HCT116 (cell line): Measurements from ENCODE around the gene MAP3K4. TPM values are rescaled to one million over a fixed set of nuclear protein-coding genes. Genes with fewer than 3 reads are reported as not detected.

Experiments
- ATAC-seq: fragments of 200-7000 bp; cut with Tn5 transposase; 2 replicates; pipeline ENCODE4 v1.9.1; 2020; ENCODE audit warnings: mild to moderate bottlenecking, moderate library complexity
- BruUV-seq: library from RNA; stranded (reverse); fragments of 400-500 nt; replicated peaks from 2 replicates; lab custom pipeline; 2021; lab: Mats Ljungman, UMichigan
- CTCF ChIA-PET: fragments of 300-600 bp; sonication (Branson Sonifier 250); formaldehyde crosslinking; loops from one replicate; lab custom pipeline; 2021; ENCODE audit warnings: antibody characterized with exemption; lab: Charles Lee
- POLR2A ChIA-PET: fragments of 300-600, 350-600 bp; sonication (Branson Sonifier 250); formaldehyde crosslinking; loops from one replicate; lab custom pipeline; 2021; ENCODE audit warnings: antibody characterized with exemption; lab: Charles Lee
- RAD21 ChIA-PET, 2 experiments: fragments of 300-600 bp; sonication (Branson Sonifier 250); formaldehyde crosslinking; loops; one replicate each; lab custom pipeline; 2023; ENCODE audit warnings: low total read pairs in 2 of 2; ENCODE audit not compliant: uncharacterized antibody in 2 of 2, unreplicated experiment in 2 of 2, low non-redundant PET in 1 of 2; lab: Charles Lee
- DNase-seq: peaks from one replicate; pipeline ENCODE4 v3.0.0-alpha.2; 2010; ENCODE audit warnings: low read depth, low spot score
- H2AFZ ChIP-seq: fragments of 200-600 bp; shearing (Covaris generic), sonication (generic); 2 replicates; pipeline ENCODE4 v1.6.1; 2017; ENCODE audit warnings: low read depth, mixed run types, mixed read lengths, antibody characterized with exemption, low read length; ENCODE audit not compliant: poor library complexity, severe bottlenecking
- H3K27ac ChIP-seq: 2 replicates; pipeline ENCODE4 v1.5.1; 2012; ENCODE audit warnings: low read depth, low read length
- H3K27me3 ChIP-seq: fragments of 200-600 bp; sonication (generic); 2 replicates; pipeline ENCODE4 v1.6.1; 2016; ENCODE audit warnings: mixed run types, low read length, mixed read lengths; ENCODE audit not compliant: insufficient read depth
- H3K36me3 ChIP-seq, 2 experiments: fragments of 200-500 bp in 1 of 2; fragments of 200-600 bp in 1 of 2; sonication (Bioruptor generic) in 1 of 2; sonication (generic) in 1 of 2; 2 replicates each; pipeline versions ENCODE4 v1.5.1 to v1.6.1; 2014 to 2016; ENCODE audit warnings: low read length in 2 of 2, inconsistent platforms in 1 of 2, mixed read lengths in 1 of 2, mixed run types in 1 of 2; ENCODE audit not compliant: insufficient read depth in 2 of 2, control insufficient read depth in 1 of 2
- H3K4me1 ChIP-seq, 2 experiments: fragments of 200-600 bp in 1 of 2; sonication (generic) in 1 of 2; 2 replicates each; pipeline versions ENCODE4 v1.5.1 to v1.6.1; 2012 to 2017; ENCODE audit warnings: low read length in 2 of 2, inconsistent platforms in 1 of 2, mild to moderate bottlenecking in 1 of 2, mixed read lengths in 1 of 2, mixed run types in 1 of 2, moderate library complexity in 1 of 2; ENCODE audit not compliant: insufficient read depth in 2 of 2, control insufficient read depth in 1 of 2
- H3K4me2 ChIP-seq: fragments of 200-600 bp; sonication (generic); 2 replicates; pipeline ENCODE4 v1.6.1; 2017; ENCODE audit warnings: mixed run types, low read length, mixed read lengths
- H3K4me3 ChIP-seq, 2 experiments: fragments of 200-600 bp in 1 of 2; sonication (generic) in 1 of 2; replicated peaks in 1 of 2; 2 replicates each; pipeline ENCODE4 v1.5.1; 2011 to 2016; ENCODE audit warnings: low read length in 2 of 2, control low read depth in 1 of 2, low read depth in 1 of 2, mild to moderate bottlenecking in 1 of 2, mixed read lengths in 1 of 2, mixed run types in 1 of 2
- H3K79me2 ChIP-seq: fragments of 200-600 bp; sonication (generic); 2 replicates; pipeline ENCODE4 v1.6.1; 2017; ENCODE audit warnings: mild to moderate bottlenecking, mixed run types, low read length, moderate library complexity, mixed read lengths; ENCODE audit not compliant: insufficient read depth
- H3K9ac ChIP-seq: fragments of 200-600 bp; sonication (generic); 2 replicates; pipeline ENCODE4 v1.6.1; 2016; ENCODE audit warnings: low read length, mixed read lengths
- H3K9me2 ChIP-seq: fragments of 200-600 bp; sonication (generic), shearing (Covaris generic); 2 replicates; pipeline ENCODE4 v1.6.1; 2017; ENCODE audit warnings: mixed run types, mild to moderate bottlenecking, moderate library complexity; ENCODE audit not compliant: insufficient read depth
- H3K9me3 ChIP-seq, 2 experiments: fragments of 200-500 bp in 1 of 2; fragments of 200-600 bp in 1 of 2; sonication (Bioruptor generic) in 1 of 2; sonication (generic) in 1 of 2; 2 replicates each; pipeline ENCODE4 v1.6.1; 2014 to 2017; ENCODE audit warnings: low read length in 2 of 2, mixed read lengths in 2 of 2, inconsistent platforms in 1 of 2, low read depth in 1 of 2, mild to moderate bottlenecking in 1 of 2, mixed run types in 1 of 2, moderate library complexity in 1 of 2; ENCODE audit not compliant: control insufficient read depth in 1 of 2, insufficient read depth in 1 of 2
- H4K20me1 ChIP-seq: fragments of 200-600 bp; sonication (generic), shearing (Covaris generic); 2 replicates; pipeline ENCODE4 v1.6.1; 2017; ENCODE audit warnings: mixed run types, mild to moderate bottlenecking, moderate library complexity; ENCODE audit not compliant: insufficient read depth
- CBX3 ChIP-seq: IDR thresholded peaks from 2 replicates; pipeline ENCODE4 v1.6.1; 2012; ENCODE audit warnings: low read depth
- CEBPB ChIP-seq: IDR thresholded peaks from 2 replicates; pipeline ENCODE4 v1.6.1; 2012; ENCODE audit warnings: low read depth
- EGR1 ChIP-seq: IDR thresholded peaks from 2 replicates; pipeline ENCODE4 v1.6.1; 2012; ENCODE audit warnings: low read depth
- ELF1 ChIP-seq: IDR thresholded peaks from 2 replicates; pipeline ENCODE4 v1.6.1; 2012; ENCODE audit warnings: low read depth, borderline replicate concordance
- EZH2 ChIP-seq: fragments of 200-600 bp; sonication (generic); IDR thresholded peaks from 2 replicates; pipeline ENCODE4 v1.6.1; 2017; ENCODE audit warnings: antibody characterized with exemption, mixed run types
- FOSL1 ChIP-seq: IDR thresholded peaks from 2 replicates; pipeline ENCODE4 v1.6.1; 2012; ENCODE audit warnings: low read depth
- JUND ChIP-seq: IDR thresholded peaks from 2 replicates; pipeline ENCODE4 v1.6.1; 2012
- POLR2A ChIP-seq: IDR thresholded peaks from 2 replicates; pipeline ENCODE4 v1.7.0; 2011; ENCODE audit warnings: borderline replicate concordance; ENCODE audit not compliant: insufficient read depth, insufficient read length; ENCODE audit errors: extremely low read depth
- POLR2AphosphoS5 ChIP-seq: IDR thresholded peaks from 2 replicates; pipeline ENCODE4 v1.6.1; 2011; ENCODE audit warnings: mild to moderate bottlenecking, low read depth, low read length, moderate library complexity
- RAD21 ChIP-seq: IDR thresholded peaks from 2 replicates; pipeline ENCODE4 v1.6.1; 2012; ENCODE audit warnings: low read depth, mild to moderate bottlenecking
- SIN3A ChIP-seq: IDR thresholded peaks from 2 replicates; pipeline ENCODE4 v1.6.1; 2012; ENCODE audit warnings: low read depth
- SP1 ChIP-seq: IDR thresholded peaks from 2 replicates; pipeline ENCODE4 v1.6.1; 2012; ENCODE audit warnings: low read depth
- SRF ChIP-seq: IDR thresholded peaks from 2 replicates; pipeline ENCODE4 v1.6.1; 2012; ENCODE audit warnings: low read depth
- ZFX ChIP-seq: fragments of 450-650 bp; IDR thresholded peaks from 2 replicates; pipeline ENCODE4 v1.6.1; 2017
- intact Hi-C: fragments of 100-400 bp; cut with micrococcal nuclease; formaldehyde crosslinking; loops from 2 replicates; pipeline ENCODE4 v1.10.0; 2022
- total RNA-seq: library from RNA; stranded (reverse); gene quantifications from one replicate; pipeline ENCODE4 v1.2.1, GENCODE V29; 2021; ENCODE audit not compliant: unreplicated experiment
- TF ChIP-seq, protein P1 (sequence below): IDR thresholded peaks from 2 replicates; pipeline ENCODE4 v1.6.1; 2012; ENCODE audit warnings: low read depth
- TF ChIP-seq, protein P2 (sequence below), 3 experiments: fragments of 200-600 bp in 1 of 3; sonication (generic) in 1 of 3; IDR thresholded peaks in 2 of 3; conservative IDR thresholded peaks in 1 of 3; 2 replicates each; pipeline ENCODE4 v1.5.1; 2012 to 2017; ENCODE audit warnings: low read depth in 2 of 3, low read length in 2 of 3, antibody characterized with exemption in 1 of 3, borderline replicate concordance in 1 of 3, control low read depth in 1 of 3, mild to moderate bottlenecking in 1 of 3, mixed read lengths in 1 of 3, mixed run types in 1 of 3, moderate library complexity in 1 of 3; ENCODE audit not compliant: insufficient read depth in 1 of 3
- TF ChIP-seq, protein P3 (sequence below): IDR thresholded peaks from 2 replicates; pipeline ENCODE4 v1.6.1; 2012
- TF ChIP-seq, protein P4 (sequence below): IDR thresholded peaks from 2 replicates; pipeline ENCODE4 v1.6.1; 2011; ENCODE audit warnings: mild to moderate bottlenecking, low read length, moderate library complexity; ENCODE audit not compliant: insufficient replicate concordance; ENCODE audit errors: extremely low read depth

The MAP3K4 gene
- total RNA-seq, 1 experiment from 2014 or later: 46.5 TPM

DNA sequence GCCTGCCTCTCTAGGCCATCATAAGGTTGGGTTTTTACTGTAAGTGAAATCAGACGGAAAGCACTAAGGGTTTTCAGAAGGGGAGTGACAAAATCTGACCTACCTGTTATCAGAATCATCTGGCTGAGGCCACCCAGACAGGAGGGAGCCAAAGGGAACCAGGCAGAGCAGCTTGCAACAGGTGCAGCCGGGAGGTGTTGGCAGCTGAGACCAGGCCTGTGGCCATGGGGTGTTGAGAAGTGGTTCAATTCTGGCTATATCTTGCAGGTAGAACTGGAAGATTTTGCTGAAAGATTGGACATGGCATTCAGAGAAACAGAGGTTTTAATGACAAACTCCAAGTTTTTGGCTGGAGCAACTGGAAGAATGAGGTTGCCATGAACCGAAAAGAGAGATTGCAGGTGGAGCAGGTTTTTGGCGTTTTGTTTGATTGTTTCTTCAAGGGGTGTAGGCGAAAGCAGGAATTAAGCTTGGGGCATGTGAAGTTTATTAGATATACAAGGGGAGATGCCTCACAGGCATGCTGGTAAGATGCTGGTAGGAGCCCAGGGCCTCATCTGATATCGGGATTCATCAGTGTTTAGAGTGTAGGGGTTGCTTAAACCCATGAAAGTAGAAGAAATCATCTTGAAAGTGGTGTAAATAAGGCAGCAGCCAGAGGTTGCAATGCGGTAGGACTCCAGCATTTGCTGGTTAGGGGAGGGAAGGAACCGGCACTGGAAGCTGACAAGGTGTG, 35.1 kb upstream of the MAP3K4 start:
- TF ChIP-seq CEBPB (no peak), EZH2 (no peak), SIN3A (no peak), ZFX (no peak), POLR2AphosphoS5 (no peak), ELF1 (no peak), FOSL1 (no peak), RAD21 (no peak), POLR2A (no peak), SRF (no peak), SP1 (no peak), EGR1 (no peak), JUND (no peak), CBX3 (no peak)
- TF ChIP-seq, protein P1, sequence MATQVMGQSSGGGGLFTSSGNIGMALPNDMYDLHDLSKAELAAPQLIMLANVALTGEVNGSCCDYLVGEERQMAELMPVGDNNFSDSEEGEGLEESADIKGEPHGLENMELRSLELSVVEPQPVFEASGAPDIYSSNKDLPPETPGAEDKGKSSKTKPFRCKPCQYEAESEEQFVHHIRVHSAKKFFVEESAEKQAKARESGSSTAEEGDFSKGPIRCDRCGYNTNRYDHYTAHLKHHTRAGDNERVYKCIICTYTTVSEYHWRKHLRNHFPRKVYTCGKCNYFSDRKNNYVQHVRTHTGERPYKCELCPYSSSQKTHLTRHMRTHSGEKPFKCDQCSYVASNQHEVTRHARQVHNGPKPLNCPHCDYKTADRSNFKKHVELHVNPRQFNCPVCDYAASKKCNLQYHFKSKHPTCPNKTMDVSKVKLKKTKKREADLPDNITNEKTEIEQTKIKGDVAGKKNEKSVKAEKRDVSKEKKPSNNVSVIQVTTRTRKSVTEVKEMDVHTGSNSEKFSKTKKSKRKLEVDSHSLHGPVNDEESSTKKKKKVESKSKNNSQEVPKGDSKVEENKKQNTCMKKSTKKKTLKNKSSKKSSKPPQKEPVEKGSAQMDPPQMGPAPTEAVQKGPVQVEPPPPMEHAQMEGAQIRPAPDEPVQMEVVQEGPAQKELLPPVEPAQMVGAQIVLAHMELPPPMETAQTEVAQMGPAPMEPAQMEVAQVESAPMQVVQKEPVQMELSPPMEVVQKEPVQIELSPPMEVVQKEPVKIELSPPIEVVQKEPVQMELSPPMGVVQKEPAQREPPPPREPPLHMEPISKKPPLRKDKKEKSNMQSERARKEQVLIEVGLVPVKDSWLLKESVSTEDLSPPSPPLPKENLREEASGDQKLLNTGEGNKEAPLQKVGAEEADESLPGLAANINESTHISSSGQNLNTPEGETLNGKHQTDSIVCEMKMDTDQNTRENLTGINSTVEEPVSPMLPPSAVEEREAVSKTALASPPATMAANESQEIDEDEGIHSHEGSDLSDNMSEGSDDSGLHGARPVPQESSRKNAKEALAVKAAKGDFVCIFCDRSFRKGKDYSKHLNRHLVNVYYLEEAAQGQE: no peak
- TF ChIP-seq, protein P2, sequence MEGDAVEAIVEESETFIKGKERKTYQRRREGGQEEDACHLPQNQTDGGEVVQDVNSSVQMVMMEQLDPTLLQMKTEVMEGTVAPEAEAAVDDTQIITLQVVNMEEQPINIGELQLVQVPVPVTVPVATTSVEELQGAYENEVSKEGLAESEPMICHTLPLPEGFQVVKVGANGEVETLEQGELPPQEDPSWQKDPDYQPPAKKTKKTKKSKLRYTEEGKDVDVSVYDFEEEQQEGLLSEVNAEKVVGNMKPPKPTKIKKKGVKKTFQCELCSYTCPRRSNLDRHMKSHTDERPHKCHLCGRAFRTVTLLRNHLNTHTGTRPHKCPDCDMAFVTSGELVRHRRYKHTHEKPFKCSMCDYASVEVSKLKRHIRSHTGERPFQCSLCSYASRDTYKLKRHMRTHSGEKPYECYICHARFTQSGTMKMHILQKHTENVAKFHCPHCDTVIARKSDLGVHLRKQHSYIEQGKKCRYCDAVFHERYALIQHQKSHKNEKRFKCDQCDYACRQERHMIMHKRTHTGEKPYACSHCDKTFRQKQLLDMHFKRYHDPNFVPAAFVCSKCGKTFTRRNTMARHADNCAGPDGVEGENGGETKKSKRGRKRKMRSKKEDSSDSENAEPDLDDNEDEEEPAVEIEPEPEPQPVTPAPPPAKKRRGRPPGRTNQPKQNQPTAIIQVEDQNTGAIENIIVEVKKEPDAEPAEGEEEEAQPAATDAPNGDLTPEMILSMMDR (IDR thresholded peaks at IDR 0.05 in 2 of 3, conservative IDR thresholded peaks at IDR 0.05 in 1 of 3; ENCODE audit: borderline replicate concordance in 1 of 3, insufficient read depth in 1 of 3, low read depth in 2 of 3, low read length in 2 of 3): no peak
- TF ChIP-seq, protein P3, sequence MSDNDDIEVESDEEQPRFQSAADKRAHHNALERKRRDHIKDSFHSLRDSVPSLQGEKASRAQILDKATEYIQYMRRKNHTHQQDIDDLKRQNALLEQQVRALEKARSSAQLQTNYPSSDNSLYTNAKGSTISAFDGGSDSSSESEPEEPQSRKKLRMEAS: no peak
- TF ChIP-seq, protein P4, sequence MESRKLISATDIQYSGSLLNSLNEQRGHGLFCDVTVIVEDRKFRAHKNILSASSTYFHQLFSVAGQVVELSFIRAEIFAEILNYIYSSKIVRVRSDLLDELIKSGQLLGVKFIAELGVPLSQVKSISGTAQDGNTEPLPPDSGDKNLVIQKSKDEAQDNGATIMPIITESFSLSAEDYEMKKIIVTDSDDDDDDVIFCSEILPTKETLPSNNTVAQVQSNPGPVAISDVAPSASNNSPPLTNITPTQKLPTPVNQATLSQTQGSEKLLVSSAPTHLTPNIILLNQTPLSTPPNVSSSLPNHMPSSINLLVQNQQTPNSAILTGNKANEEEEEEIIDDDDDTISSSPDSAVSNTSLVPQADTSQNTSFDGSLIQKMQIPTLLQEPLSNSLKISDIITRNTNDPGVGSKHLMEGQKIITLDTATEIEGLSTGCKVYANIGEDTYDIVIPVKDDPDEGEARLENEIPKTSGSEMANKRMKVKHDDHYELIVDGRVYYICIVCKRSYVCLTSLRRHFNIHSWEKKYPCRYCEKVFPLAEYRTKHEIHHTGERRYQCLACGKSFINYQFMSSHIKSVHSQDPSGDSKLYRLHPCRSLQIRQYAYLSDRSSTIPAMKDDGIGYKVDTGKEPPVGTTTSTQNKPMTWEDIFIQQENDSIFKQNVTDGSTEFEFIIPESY: no peak
- RAD21 ChIA-PET: no interaction called here
- H3K9ac ChIP-seq: no peak overlapping the region

More for the DNA sequence above, 35.1 kb upstream of the MAP3K4 start:
- no peaks in the 10 kb centered on the region for H3K4me1 ChIP-seq
- H3K9me2 ChIP-seq: no peaks in the 10 kb centered on the region
- ChIA-PET CTCF (no interaction called here), POLR2A (no interaction called here)
- no peaks in the 10 kb centered on the region for H3K9me3 ChIP-seq
- no peaks in the 10 kb centered on the region for H3K79me2 ChIP-seq
- no peak for DNase-seq
- H4K20me1 ChIP-seq: no peaks in the 10 kb centered on the region
- H3K4me3 ChIP-seq: no peak overlapping the region
- no peak overlapping the region for H3K4me2 ChIP-seq
- H2AFZ ChIP-seq: no peak overlapping the region
- H3K27me3 ChIP-seq: no peaks in the 10 kb centered on the region
- no TSS peak for BruUV-seq
- H3K36me3 ChIP-seq: no peaks in the 10 kb centered on the region
- intact Hi-C loops: no loop called here
- no peak overlapping the region for H3K27ac ChIP-seq
- no peak for ATAC-seq
